Measurements from ENCODE around the gene IRF2. TPM values are rescaled to one million over a fixed set of nuclear protein-coding genes. Genes with fewer than 3 reads are reported as not detected.

IRF2 gene
- polyA plus RNA-seq, 1 donor from 2014 or later: 1.4 TPM

GRCh38 chr4:184388106-184388505, 86.2 kb downstream of the IRF2 start:
- Histone ChIP-seq H3K27me3 (ENCODE audit: insufficient read depth, low read depth, low read length) (no peaks in the 10 kb centered on the region), H3K9me3 (ENCODE audit: low read length) (no peaks in the 10 kb centered on the region), H3K4me3 (ENCODE audit: low read length) (no peak overlapping the region), H3F3A (ENCODE audit: insufficient read depth, low read length, poor library complexity, severe bottlenecking) (no peaks in the 10 kb centered on the region), H4K20me1 (ENCODE audit: insufficient read depth) (no peaks in the 10 kb centered on the region), H3K4me2 (ENCODE audit: low read length) (no peak overlapping the region), H3K79me2 (replicated peaks; ENCODE audit: insufficient read depth, low read length) (no peaks in the 10 kb centered on the region), H3K36me3 (ENCODE audit: insufficient read depth, low read length) (no peaks in the 10 kb centered on the region), H2AFZ (ENCODE audit: low read depth, low read length) (no peak overlapping the region), H3K27ac (ENCODE audit: low read length) (no peak overlapping the region), H3K9ac (ENCODE audit: low read length) (no peak overlapping the region), H3K9me2 (ENCODE audit: insufficient read depth, low read length) (no peaks in the 10 kb centered on the region)
- no peak for TF ChIP-seq MXI1 (conservative IDR thresholded peaks at IDR 0.05; ENCODE audit: poor library complexity, severe bottlenecking)
- no peak for TF ChIP-seq RAD21 (conservative IDR thresholded peaks at IDR 0.05)
- no peak for TF ChIP-seq TAF1 (IDR thresholded peaks at IDR 0.05; ENCODE audit: low read depth)
- TF ChIP-seq EP300 (conservative IDR thresholded peaks at IDR 0.05; ENCODE audit: poor library complexity, severe bottlenecking): no peak
- no peak for TF ChIP-seq SMC3 (conservative IDR thresholded peaks at IDR 0.05; ENCODE audit: poor library complexity)
- TF ChIP-seq, protein P1, sequence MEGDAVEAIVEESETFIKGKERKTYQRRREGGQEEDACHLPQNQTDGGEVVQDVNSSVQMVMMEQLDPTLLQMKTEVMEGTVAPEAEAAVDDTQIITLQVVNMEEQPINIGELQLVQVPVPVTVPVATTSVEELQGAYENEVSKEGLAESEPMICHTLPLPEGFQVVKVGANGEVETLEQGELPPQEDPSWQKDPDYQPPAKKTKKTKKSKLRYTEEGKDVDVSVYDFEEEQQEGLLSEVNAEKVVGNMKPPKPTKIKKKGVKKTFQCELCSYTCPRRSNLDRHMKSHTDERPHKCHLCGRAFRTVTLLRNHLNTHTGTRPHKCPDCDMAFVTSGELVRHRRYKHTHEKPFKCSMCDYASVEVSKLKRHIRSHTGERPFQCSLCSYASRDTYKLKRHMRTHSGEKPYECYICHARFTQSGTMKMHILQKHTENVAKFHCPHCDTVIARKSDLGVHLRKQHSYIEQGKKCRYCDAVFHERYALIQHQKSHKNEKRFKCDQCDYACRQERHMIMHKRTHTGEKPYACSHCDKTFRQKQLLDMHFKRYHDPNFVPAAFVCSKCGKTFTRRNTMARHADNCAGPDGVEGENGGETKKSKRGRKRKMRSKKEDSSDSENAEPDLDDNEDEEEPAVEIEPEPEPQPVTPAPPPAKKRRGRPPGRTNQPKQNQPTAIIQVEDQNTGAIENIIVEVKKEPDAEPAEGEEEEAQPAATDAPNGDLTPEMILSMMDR (IDR thresholded peaks at IDR 0.05; ENCODE audit: poor library complexity, severe bottlenecking): no peak
- no peak for TF ChIP-seq REST (IDR thresholded peaks at IDR 0.05; ENCODE audit: borderline replicate concordance)
- TF ChIP-seq EZH2 (IDR thresholded peaks at IDR 0.05; ENCODE audit: borderline replicate concordance, insufficient read depth, low read length, poor library complexity, severe bottlenecking): no peak
- no peak for TF ChIP-seq POLR2AphosphoS5 (IDR thresholded peaks at IDR 0.05)

GRCh38 chr4:184387351-184387750, 87.0 kb downstream of the IRF2 start:
- Histone ChIP-seq H3K27me3 (ENCODE audit: insufficient read depth, low read depth, low read length) (no peaks in the 10 kb centered on the region), H2AFZ (ENCODE audit: low read depth, low read length) (no peak overlapping the region), H4K20me1 (ENCODE audit: insufficient read depth) (no peaks in the 10 kb centered on the region), H3K9ac (ENCODE audit: low read length) (no peak overlapping the region), H3K36me3 (ENCODE audit: insufficient read depth, low read length) (no peaks in the 10 kb centered on the region), H3K9me3 (ENCODE audit: low read length) (no peaks in the 10 kb centered on the region), H3K27ac (ENCODE audit: low read length) (no peak overlapping the region), H3F3A (ENCODE audit: insufficient read depth, low read length, poor library complexity, severe bottlenecking) (no peaks in the 10 kb centered on the region), H3K4me3 (ENCODE audit: low read length) (no peak overlapping the region), H3K79me2 (replicated peaks; ENCODE audit: insufficient read depth, low read length) (no peaks in the 10 kb centered on the region), H3K4me2 (ENCODE audit: low read length) (no peak overlapping the region), H3K9me2 (ENCODE audit: insufficient read depth, low read length) (no peaks in the 10 kb centered on the region)
- TF ChIP-seq POLR2AphosphoS5 (IDR thresholded peaks at IDR 0.05): no peak
- no peak for TF ChIP-seq REST (IDR thresholded peaks at IDR 0.05; ENCODE audit: borderline replicate concordance)
- no peak for TF ChIP-seq SMC3 (conservative IDR thresholded peaks at IDR 0.05; ENCODE audit: poor library complexity)
- TF ChIP-seq RAD21 (conservative IDR thresholded peaks at IDR 0.05): no peak
- no peak for TF ChIP-seq EZH2 (IDR thresholded peaks at IDR 0.05; ENCODE audit: borderline replicate concordance, insufficient read depth, low read length, poor library complexity, severe bottlenecking)
- TF ChIP-seq, protein P1 (IDR thresholded peaks at IDR 0.05; ENCODE audit: poor library complexity, severe bottlenecking): no peak
- TF ChIP-seq MXI1 (conservative IDR thresholded peaks at IDR 0.05; ENCODE audit: poor library complexity, severe bottlenecking): no peak
- TF ChIP-seq EP300 (conservative IDR thresholded peaks at IDR 0.05; ENCODE audit: poor library complexity, severe bottlenecking): no peak
- no peak for TF ChIP-seq TAF1 (IDR thresholded peaks at IDR 0.05; ENCODE audit: low read depth)
